GM21737 (cell line): ENCODE results near the gene LGR4.

Experiments
- ATAC-seq: cut with Tn5 transposase; IDR thresholded peaks from one replicate; pipeline ENCODE4 v1.9.1; 2021; ENCODE audit warnings: mild to moderate bottlenecking, moderate library complexity; ENCODE audit not compliant: unreplicated experiment

LGR4 gene

GRCh38 chr11:27386181-27386845, 86.3 kb downstream of the LGR4 start:
- ATAC-seq, result no peak

- no peak for ATAC-seq
Measured at GRCh38 chr11:27385245-27385644, 87.3 kb downstream of the LGR4 start.

- ATAC-seq, result no peak
Measured at GRCh38 chr11:27384227-27384626, 88.4 kb downstream of the LGR4 start.

GRCh38 chr11:27383645-27384044, 88.9 kb downstream of the LGR4 start:
- ATAC-seq, result no peak

- ATAC-seq, result no peak
Measured at GRCh38 chr11:27381238-27381666, 91.3 kb downstream of the LGR4 start.

GRCh38 chr11:27380771-27381170, 91.8 kb downstream of the LGR4 start:
- no peak for ATAC-seq

- ATAC-seq, result no peak
Measured at GRCh38 chr11:27379449-27379848, 93.1 kb downstream of the LGR4 start.

- ATAC-seq, result no peak
Measured at GRCh38 chr11:27375370-27375769, 97.2 kb downstream of the LGR4 start.

- ATAC-seq, result no peak
Measured at GRCh38 chr11:27373856-27374602, 98.6 kb downstream of the LGR4 start.

- ATAC-seq, result no peak
Measured at GRCh38 chr11:27373392-27373791, 99.2 kb downstream of the LGR4 start.

- ATAC-seq, result no peak
Measured at GRCh38 chr11:27372164-27372563, 100.4 kb downstream of the LGR4 start.

- no peak for ATAC-seq
Measured at GRCh38 chr11:27371489-27371888, 101.1 kb downstream of the LGR4 start.

- no peak for ATAC-seq
Measured at GRCh38 chr11:27370374-27370773, 102.2 kb downstream of the LGR4 start.

GRCh38 chr11:27367881-27368280, 104.7 kb downstream of the LGR4 start:
- no peak for ATAC-seq

- no peak for ATAC-seq
Measured at GRCh38 chr11:27363576-27364117, 108.9 kb downstream of the LGR4 start.

- ATAC-seq, result peak; percentile 100
Measured at GRCh38 chr11:27362749-27363575, 109.6 kb downstream of the LGR4 start, which contains the start of gene CCDC34. Gene CCDC34 (minus strand): TSS chr11:27363215. CDS start chr11:27363194, 21 bp downstream.

GRCh38 chr11:27361649-27362431, 110.8 kb downstream of the LGR4 start:
- ATAC-seq, result no peak

GRCh38 chr11:27358296-27358695, 114.3 kb downstream of the LGR4 start:
- ATAC-seq, result no peak

- ATAC-seq, result no peak
Measured at GRCh38 chr11:27357250-27357649, 115.3 kb downstream of the LGR4 start.

GRCh38 chr11:27356624-27357222, 115.9 kb downstream of the LGR4 start:
- no peak for ATAC-seq
